HEK293T (cell line): ENCODE data around the gene TEX30.
"Not testable (repeated sequence)": the region's sequence is repeated elsewhere in the genome, so short reads cannot be mapped to it uniquely, and the experiment has no call there.

Source experiments
- CTCF ChIA-PET: fragments of 350-600 bp; formaldehyde crosslinking; extraction: SDS; loops from one replicate; lab custom pipeline; 2021; ENCODE audit warnings: antibody characterized with exemption, inconsistent platforms; lab: Yijun Ruan, JAX
- POLR2A ChIA-PET: fragments of 350-600 bp; formaldehyde crosslinking; extraction: SDS; loops from one replicate; lab custom pipeline; 2020; ENCODE audit warnings: antibody characterized with exemption, inconsistent platforms; lab: Yijun Ruan, JAX
- DNase-seq: peaks from one replicate; pipeline ENCODE4 v3.0.0; 2012; ENCODE audit warnings: mixed read lengths; ENCODE audit errors: extremely low spot score
- ARNT ChIP-seq: fragments of 450-650 bp; IDR thresholded peaks from 2 replicates; pipeline ENCODE4 v1.6.1; 2017; ENCODE audit warnings: mild to moderate bottlenecking
- BHLHE40 ChIP-seq: fragments of 450-650 bp; IDR thresholded peaks from 2 replicates; pipeline ENCODE4 v1.6.1; 2016; ENCODE audit warnings: mild to moderate bottlenecking, moderate library complexity, borderline replicate concordance
- CTBP1 ChIP-seq: fragments of 450-650 bp; IDR thresholded peaks from 2 replicates; pipeline ENCODE4 v1.6.1; 2016; ENCODE audit warnings: borderline replicate concordance
- ELF4 ChIP-seq: fragments of 450-650 bp; IDR thresholded peaks from 2 replicates; pipeline ENCODE4 v1.6.1; 2017; ENCODE audit warnings: antibody characterized with exemption
- FOXA1 ChIP-seq: fragments of 450-650 bp; IDR thresholded peaks from 2 replicates; pipeline ENCODE4 v1.6.1; 2016; ENCODE audit warnings: mild to moderate bottlenecking
- FOXK2 ChIP-seq: fragments of 450-650 bp; IDR thresholded peaks from 2 replicates; pipeline ENCODE4 v1.6.1; 2016; ENCODE audit warnings: mild to moderate bottlenecking
- FOXM1 ChIP-seq: fragments of 450-650 bp; IDR thresholded peaks from 2 replicates; pipeline ENCODE4 v1.6.1; 2017; ENCODE audit warnings: mild to moderate bottlenecking, borderline replicate concordance
- HDGF ChIP-seq: fragments of 450-650 bp; IDR thresholded peaks from 2 replicates; pipeline ENCODE4 v1.6.1; 2017; ENCODE audit warnings: antibody characterized with exemption, borderline replicate concordance
- L3MBTL2 ChIP-seq: fragments of 450-650 bp; conservative IDR thresholded peaks from 2 replicates; pipeline ENCODE4 v1.6.1; 2016; ENCODE audit warnings: mild to moderate bottlenecking
- LEF1 ChIP-seq: fragments of 450-650 bp; IDR thresholded peaks from 2 replicates; pipeline ENCODE4 v1.6.1; 2017; ENCODE audit warnings: mild to moderate bottlenecking, borderline replicate concordance
- NFRKB ChIP-seq: fragments of 450-650 bp; IDR thresholded peaks from 2 replicates; pipeline ENCODE4 v1.6.1; 2016; ENCODE audit warnings: mild to moderate bottlenecking, moderate library complexity
- PKNOX1 ChIP-seq: fragments of 450-650 bp; IDR thresholded peaks from 2 replicates; pipeline ENCODE4 v1.6.1; 2016
- SP1 ChIP-seq: fragments of 450-650 bp; IDR thresholded peaks from 2 replicates; pipeline ENCODE4 v1.6.1; 2017
- SUZ12 ChIP-seq: fragments of 450-650 bp; IDR thresholded peaks from 2 replicates; pipeline ENCODE4 v1.6.1; 2016; ENCODE audit warnings: mild to moderate bottlenecking
- TARDBP ChIP-seq: fragments of 450-650 bp; IDR thresholded peaks from 2 replicates; pipeline ENCODE4 v1.6.1; 2016
- ZNF384 ChIP-seq: fragments of 450-650 bp; IDR thresholded peaks from 2 replicates; pipeline ENCODE4 v1.6.1; 2016

The TEX30 gene

GRCh38 chr13:102793611-102794355 lies 20.2 kb upstream of the TEX30 start:
- CTCF ChIA-PET = no interaction called here
- no peak for DNase-seq
- POLR2A ChIA-PET = interaction anchor here (1.0 kb wide), 1 partner anchor 20 kb away, joined by 3 read pairs; no protein-coding TSS in a partner anchor
- TF ChIP-seq BHLHE40 (no peak), FOXM1 (no peak), SP1 (no peak), PKNOX1 (no peak), SUZ12 (no peak), FOXK2 (no peak), NFRKB (no peak)

GRCh38 chr13:102792396-102792795 lies 18.8 kb upstream of the TEX30 start:
- CTCF ChIA-PET = no interaction called here

GRCh38 chr13:102788683-102789082 lies 15.1 kb upstream of the TEX30 start:
- ChIA-PET CTCF (no interaction called here), POLR2A (interaction anchor here (1.3 kb wide), 1 partner anchor 10 kb away, joined by 3 read pairs; the partner anchor contains the start of genes BIVM and POGLUT2)
- DNase-seq = no peak
- TF ChIP-seq PKNOX1 = no peak
- no peak for TF ChIP-seq ARNT

More at GRCh38 chr13:102792396-102792795, 18.8 kb upstream of the TEX30 start:
- DNase-seq = no peak
- TF ChIP-seq FOXA1 (no peak), FOXM1 (no peak), LEF1 (no peak), NFRKB (no peak), ELF4 (no peak), FOXK2 (no peak), TARDBP (no peak), PKNOX1 (no peak), HDGF (no peak), SP1 (no peak), L3MBTL2 (no peak)
- POLR2A ChIA-PET = no interaction called here

- POLR2A ChIA-PET = interaction anchor here (1.3 to 1.5 kb wide), 2 partner anchors 11 to 16 kb away, joined by 3 to 5 read pairs; partner anchors contain the start of gene TEX30
Measured at GRCh38 chr13:102784483-102784882, 10.9 kb upstream of the TEX30 start.

GRCh38 chr13:102781591-102781990 lies 8.0 kb upstream of the TEX30 start:
- TF ChIP-seq CTBP1 (no peak), ZNF384 (no peak), NFRKB (no peak), FOXK2 (no peak), SP1 (no peak), L3MBTL2 (no peak), ARNT (no peak), PKNOX1 (no peak), FOXA1 (no peak), SUZ12 (no peak), HDGF (no peak), ELF4 (no peak), BHLHE40 (no peak), FOXM1 (no peak), LEF1 (no peak), TARDBP (no peak)
- CTCF ChIA-PET = no interaction called here
- POLR2A ChIA-PET = no interaction called here
- DNase-seq = no peak

More at GRCh38 chr13:102784483-102784882, 10.9 kb upstream of the TEX30 start:
- no peak for DNase-seq
- CTCF ChIA-PET = no interaction called here
- TF ChIP-seq FOXM1 (no peak), LEF1 (no peak)

- POLR2A ChIA-PET, DNase-seq, CTCF ChIA-PET: not testable (repeated sequence)
Measured at GRCh38 chr13:102780656-102781055, 7.1 kb upstream of the TEX30 start.
